ENCODE results near the gene CLHC1. TPM values are rescaled to one million over a fixed set of nuclear protein-coding genes. Genes with fewer than 3 reads are reported as not detected.

Gene CLHC1
- total and polyA plus RNA-seq, 7 experiments from 2014 or later, result 1.0 to 19.5 (median 6.3) TPM

DNA sequence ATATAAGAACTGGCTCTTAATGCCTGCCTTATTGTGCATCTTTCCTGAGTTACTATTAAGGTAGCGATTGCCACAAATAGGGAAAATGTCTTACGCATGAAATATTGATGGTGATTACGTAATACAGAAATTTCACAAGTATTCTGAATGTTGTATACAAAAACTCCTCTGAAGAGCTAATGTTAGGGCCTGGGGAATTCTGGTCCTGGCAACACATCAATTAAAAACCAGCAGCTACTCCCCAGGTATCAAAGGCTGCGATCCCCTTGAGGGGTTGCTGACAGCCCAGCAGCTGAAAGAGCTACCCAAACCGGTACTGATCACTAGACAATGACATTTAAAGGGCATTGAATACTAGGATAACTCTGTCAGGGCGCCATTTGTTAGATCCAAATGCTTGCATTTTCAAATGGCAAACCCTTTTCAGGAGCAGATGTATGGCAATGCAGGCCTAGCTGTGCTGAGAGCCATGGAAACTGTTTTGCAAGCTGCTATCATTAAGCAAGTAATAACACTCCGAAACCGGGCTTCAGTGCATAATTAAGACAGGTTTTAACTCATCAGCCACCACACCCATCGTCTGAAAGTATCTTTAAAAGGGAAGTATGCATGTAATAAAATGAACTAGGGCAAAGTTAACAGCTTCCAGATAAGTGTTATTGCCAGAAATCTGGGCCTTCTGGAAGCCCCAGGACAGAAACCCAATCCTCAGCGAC is 78.4 kb downstream of the CLHC1 start:
- Histone ChIP-seq H3K27me3 (ENCODE audit: control insufficient read depth in 2 of 2, insufficient read depth in 2 of 2, low read length in 2 of 2) (no peaks in the 10 kb centered on the region), H3K4me3 (ENCODE audit: low read length) (no peak overlapping the region), H3K27ac (ENCODE audit: low read depth, low read length) (no peak overlapping the region), H3K4me1 (ENCODE audit: control insufficient read depth in 2 of 2, insufficient read depth in 2 of 2, low read length in 2 of 2) (no peaks in the 10 kb centered on the region), H3K36me3 (ENCODE audit: control insufficient read depth in 2 of 3, insufficient read depth in 3 of 3, low read length in 3 of 3) (no peaks in the 10 kb centered on the region), H3K9me3 (ENCODE audit: control insufficient read depth in 2 of 3, low read length in 3 of 3) (no peaks in the 10 kb centered on the region)
- DNase-seq (no peak), ATAC-seq (no peak)
- intact Hi-C loops (cut with micrococcal nuclease), result no loop called here
- Mint-ChIP-seq H3K4me3 (no peak overlapping the region), H3K9me3 (no peaks in the 10 kb centered on the region), H3K36me3 (no peaks in the 10 kb centered on the region), H3K4me1 (peaks cover 8 to 14% (median 11%) of the 10 kb centered on the region in 7 donors), H3K27me3 (no peaks in the 10 kb centered on the region), H3K27ac (no peak overlapping the region)
- POLR2A ChIA-PET, result no interaction called here
- CTCF ChIA-PET, result no interaction called here

DNA sequence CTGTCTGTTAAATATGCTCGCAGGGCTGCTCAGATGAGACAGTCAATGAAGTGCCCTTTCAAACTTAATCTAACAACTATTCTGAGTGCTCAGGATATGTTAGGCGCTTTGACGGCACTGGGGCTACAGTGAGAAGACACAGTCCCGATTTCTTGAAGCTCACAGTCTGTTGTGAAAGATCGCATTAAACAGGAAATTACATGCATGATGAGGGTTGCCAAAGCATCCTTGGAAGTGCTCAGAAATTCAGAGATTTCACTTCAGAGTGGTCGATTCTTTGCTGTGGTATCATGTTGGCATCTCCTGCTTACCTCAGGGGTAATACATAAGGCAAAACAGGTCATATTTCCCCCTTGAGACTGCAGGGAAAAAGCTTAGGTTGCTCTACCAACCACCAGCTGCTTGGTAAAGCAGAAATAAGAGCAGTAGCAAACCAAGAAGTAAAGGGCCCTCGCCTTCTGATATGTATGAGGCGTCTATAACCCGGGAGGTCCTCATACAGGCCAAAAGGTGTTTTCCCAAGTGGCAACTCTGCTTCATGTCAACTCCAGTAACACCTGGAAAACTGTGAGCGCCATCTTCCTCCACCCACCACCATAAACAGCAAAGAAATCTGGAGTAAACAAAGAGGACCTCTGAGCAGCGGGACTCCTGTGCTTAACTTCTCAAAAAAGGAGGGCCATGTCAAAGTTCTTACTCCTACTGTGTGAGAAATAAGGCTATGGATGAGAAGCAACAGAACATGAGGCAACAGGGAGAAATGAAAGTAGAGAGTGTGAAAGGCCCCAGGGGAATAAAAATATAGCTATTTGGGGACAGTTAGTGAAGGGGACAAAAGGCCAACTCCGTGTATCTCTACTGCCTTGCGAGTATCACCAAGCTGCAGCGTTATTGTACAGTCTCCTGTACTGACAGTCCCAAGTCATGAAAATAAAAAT is 79.3 kb downstream of the CLHC1 start:
- CTCF ChIA-PET, result interaction anchor here (0.6 kb wide), 2 partner anchors 25 to 85 kb away, joined by 3 to 4 read pairs; no protein-coding TSS in a partner anchor
- Histone ChIP-seq H3K4me3 (ENCODE audit: low read length) (no peak overlapping the region), H3K27ac (ENCODE audit: low read depth, low read length) (no peak overlapping the region), H3K27me3 (ENCODE audit: control insufficient read depth in 2 of 2, insufficient read depth in 2 of 2, low read length in 2 of 2) (no peaks in the 10 kb centered on the region), H3K4me1 (ENCODE audit: control insufficient read depth in 2 of 2, insufficient read depth in 2 of 2, low read length in 2 of 2) (no peaks in the 10 kb centered on the region), H3K9me3 (ENCODE audit: control insufficient read depth in 2 of 3, low read length in 3 of 3) (no peaks in the 10 kb centered on the region), H3K36me3 (ENCODE audit: control insufficient read depth in 2 of 3, insufficient read depth in 3 of 3, low read length in 3 of 3) (no peaks in the 10 kb centered on the region)
- POLR2A ChIA-PET, result no interaction called here
- no peaks in the 10 kb centered on the region for H3K9me3 Mint-ChIP-seq
- intact Hi-C loops (cut with micrococcal nuclease), result no loop called here
- peak overlapping the region in 1 of 9 donors; percentile 33 for H3K27ac Mint-ChIP-seq
- H3K4me1 Mint-ChIP-seq, result peaks cover 8 to 12% (median 11%) of the 10 kb centered on the region in 7 donors
- DNase-seq, result no peak
- H3K36me3 Mint-ChIP-seq, result peaks cover 0 to 3% (median 0%) of the 10 kb centered on the region in 5 donors
- no peak overlapping the region for H3K4me3 Mint-ChIP-seq
- peak; percentile 35 for ATAC-seq
- no peaks in the 10 kb centered on the region for H3K27me3 Mint-ChIP-seq

DNA sequence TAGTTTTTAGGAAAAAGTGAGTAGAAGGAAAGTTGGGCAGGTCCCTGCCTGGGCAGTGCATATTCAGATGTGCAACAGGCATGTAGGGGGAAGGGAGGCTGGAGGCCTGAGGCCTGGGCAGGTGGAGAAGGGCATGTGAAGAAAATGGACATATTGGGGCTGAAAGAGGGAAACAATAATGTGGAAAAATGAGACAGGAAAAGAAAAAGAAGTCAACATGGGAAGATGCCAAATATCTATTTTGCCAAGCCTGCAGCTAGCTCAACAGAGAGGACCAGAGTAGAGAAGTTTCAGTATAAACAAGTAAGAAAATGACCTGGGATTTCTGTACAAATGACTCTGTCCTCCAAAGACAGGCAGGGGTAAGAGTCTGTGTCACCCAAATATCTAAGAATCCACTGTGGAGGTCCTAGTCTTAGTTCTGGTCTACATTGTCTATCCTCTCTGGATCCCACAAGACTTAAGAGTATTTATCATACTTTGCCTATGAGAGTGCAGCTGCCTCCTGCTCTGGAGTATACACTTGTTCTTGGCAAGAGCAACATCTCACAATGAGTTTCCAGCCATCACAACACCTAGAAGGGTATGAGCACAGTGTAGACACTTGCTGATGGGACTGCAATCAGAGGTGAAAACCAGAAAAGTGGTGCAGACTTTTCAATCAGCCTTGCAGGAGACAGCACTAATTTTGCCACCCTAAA is 80.2 kb downstream of the CLHC1 start:
- Histone ChIP-seq H3K27ac (ENCODE audit: low read depth, low read length) (no peak overlapping the region), H3K27me3 (ENCODE audit: control insufficient read depth in 2 of 2, insufficient read depth in 2 of 2, low read length in 2 of 2) (no peaks in the 10 kb centered on the region), H3K36me3 (ENCODE audit: control insufficient read depth in 2 of 3, insufficient read depth in 3 of 3, low read length in 3 of 3) (no peaks in the 10 kb centered on the region), H3K9me3 (ENCODE audit: control insufficient read depth in 2 of 3, low read length in 3 of 3) (no peaks in the 10 kb centered on the region), H3K4me1 (ENCODE audit: control insufficient read depth in 2 of 2, insufficient read depth in 2 of 2, low read length in 2 of 2) (no peaks in the 10 kb centered on the region), H3K4me3 (ENCODE audit: low read length) (no peak overlapping the region)
- no peaks in the 10 kb centered on the region for H3K27me3 Mint-ChIP-seq
- H3K9me3 Mint-ChIP-seq, result no peaks in the 10 kb centered on the region
- peaks cover 0 to 3% (median 0%) of the 10 kb centered on the region in 5 donors for H3K36me3 Mint-ChIP-seq
- ChIA-PET POLR2A (no interaction called here), CTCF (no interaction called here)
- no peak overlapping the region for H3K4me3 Mint-ChIP-seq
- peaks cover 3 to 7% (median 3%) of the 10 kb centered on the region in 7 donors for H3K4me1 Mint-ChIP-seq
- DNase-seq (no peak), ATAC-seq (no peak)
- intact Hi-C loops (cut with micrococcal nuclease), result no loop called here
- H3K27ac Mint-ChIP-seq, result no peak overlapping the region

DNA sequence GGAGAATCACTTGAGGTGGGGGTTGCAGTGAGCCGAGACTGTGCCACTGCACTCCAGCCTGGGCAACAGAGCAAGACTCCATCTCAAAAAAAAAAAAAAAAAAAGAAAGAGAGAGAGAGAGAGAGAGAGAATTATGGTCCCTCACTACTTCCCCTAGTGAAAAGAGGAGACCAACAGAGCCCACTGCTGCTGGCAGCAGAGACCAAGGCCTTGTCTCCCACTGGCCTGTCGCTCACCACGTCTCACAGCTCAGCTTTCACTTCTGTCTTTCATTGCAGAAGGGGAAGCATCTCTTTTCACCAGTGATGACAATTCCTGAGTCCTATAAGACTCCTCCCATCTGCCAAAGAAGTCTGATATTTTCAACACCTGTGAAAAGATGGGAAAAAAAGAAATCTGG is 81.3 kb downstream of the CLHC1 start:
- Mint-ChIP-seq H3K36me3 (peaks cover 0 to 3% (median 0%) of the 10 kb centered on the region in 5 donors), H3K4me3 (no peak overlapping the region), H3K27me3 (no peaks in the 10 kb centered on the region), H3K27ac (no peak overlapping the region), H3K4me1 (peaks cover 0 to 7% (median 0%) of the 10 kb centered on the region in 7 donors), H3K9me3 (no peaks in the 10 kb centered on the region)
- Histone ChIP-seq H3K36me3 (ENCODE audit: control insufficient read depth in 2 of 3, insufficient read depth in 3 of 3, low read length in 3 of 3) (no peaks in the 10 kb centered on the region), H3K27me3 (ENCODE audit: control insufficient read depth in 2 of 2, insufficient read depth in 2 of 2, low read length in 2 of 2) (no peaks in the 10 kb centered on the region), H3K4me1 (ENCODE audit: control insufficient read depth in 2 of 2, insufficient read depth in 2 of 2, low read length in 2 of 2) (no peaks in the 10 kb centered on the region), H3K4me3 (ENCODE audit: low read length) (no peak overlapping the region), H3K9me3 (ENCODE audit: control insufficient read depth in 2 of 3, low read length in 3 of 3) (no peaks in the 10 kb centered on the region), H3K27ac (ENCODE audit: low read depth, low read length) (no peak overlapping the region)
- intact Hi-C loops (cut with micrococcal nuclease), result no loop called here
- ChIA-PET CTCF (interaction anchor here (0.5 to 1.0 kb wide), 2 partner anchors 11 to 22 kb away, joined by 3 to 4 read pairs; no protein-coding TSS in a partner anchor), POLR2A (interaction anchor here (0.7 kb wide), 1 partner anchor 1226 kb away, joined by 3 read pairs; no protein-coding TSS in a partner anchor)
- DNase-seq, result no peak
- peak; percentile 83 for ATAC-seq

DNA sequence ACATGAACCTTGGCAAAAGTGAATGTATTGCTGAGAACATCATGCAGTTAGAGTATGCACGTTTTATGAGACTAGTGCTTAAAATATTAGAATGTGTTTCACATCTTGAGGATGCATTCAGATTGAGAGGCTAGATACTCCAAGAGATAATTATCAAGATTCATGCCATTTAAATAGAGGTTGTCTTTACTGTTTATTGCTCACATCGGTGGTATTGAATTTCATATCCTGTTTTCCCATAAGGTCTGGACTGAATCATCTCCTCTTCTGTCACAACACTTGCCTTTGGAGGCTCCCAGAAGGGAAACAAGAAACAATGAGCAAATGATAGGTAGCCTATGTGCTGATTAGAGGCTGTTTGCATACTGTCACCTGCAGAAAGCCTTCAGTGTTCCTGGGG is 83.8 kb downstream of the CLHC1 start:
- intact Hi-C loops (cut with micrococcal nuclease), result no loop called here
- Mint-ChIP-seq H3K27ac (no peak overlapping the region), H3K27me3 (no peaks in the 10 kb centered on the region), H3K4me3 (no peak overlapping the region), H3K4me1 (peaks cover 0 to 7% (median 0%) of the 10 kb centered on the region in 7 donors), H3K36me3 (peaks cover 0 to 3% (median 0%) of the 10 kb centered on the region in 5 donors), H3K9me3 (peaks cover 0 to 3% (median 0%) of the 10 kb centered on the region in 11 donors)
- CTCF ChIA-PET, result no interaction called here
- Histone ChIP-seq H3K9me3 (ENCODE audit: control insufficient read depth in 2 of 3, low read length in 3 of 3) (no peaks in the 10 kb centered on the region), H3K36me3 (ENCODE audit: control insufficient read depth in 2 of 3, insufficient read depth in 3 of 3, low read length in 3 of 3) (no peaks in the 10 kb centered on the region), H3K27ac (ENCODE audit: low read depth, low read length) (no peak overlapping the region), H3K4me1 (ENCODE audit: control insufficient read depth in 2 of 2, insufficient read depth in 2 of 2, low read length in 2 of 2) (no peaks in the 10 kb centered on the region), H3K4me3 (ENCODE audit: low read length) (no peak overlapping the region), H3K27me3 (ENCODE audit: control insufficient read depth in 2 of 2, insufficient read depth in 2 of 2, low read length in 2 of 2) (no peaks in the 10 kb centered on the region)
- POLR2A ChIA-PET, result no interaction called here
- no peak for ATAC-seq
- DNase-seq, result no peak

DNA sequence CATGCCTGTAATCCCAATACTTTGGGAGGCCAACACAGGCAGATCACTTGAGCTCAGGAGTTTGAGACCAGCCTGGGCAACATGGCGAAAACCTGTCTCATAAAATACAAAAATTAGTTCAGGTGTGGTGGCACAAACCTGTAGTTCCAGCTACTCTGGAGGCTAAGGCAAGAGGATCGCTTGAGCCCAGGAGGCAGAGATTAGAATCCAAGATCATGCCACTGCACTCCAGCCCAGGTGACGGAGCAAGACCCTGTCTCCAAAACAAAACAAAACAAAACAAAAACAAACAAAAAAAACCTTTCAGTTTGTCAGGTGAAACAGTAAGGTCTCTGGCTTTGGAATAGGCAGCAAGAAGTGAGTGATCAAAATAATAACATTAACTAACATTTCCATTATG is 84.6 kb downstream of the CLHC1 start:
- Histone ChIP-seq H3K27me3 (ENCODE audit: control insufficient read depth in 2 of 2, insufficient read depth in 2 of 2, low read length in 2 of 2) (no peaks in the 10 kb centered on the region), H3K36me3 (ENCODE audit: control insufficient read depth in 2 of 3, insufficient read depth in 3 of 3, low read length in 3 of 3) (no peaks in the 10 kb centered on the region), H3K4me1 (ENCODE audit: control insufficient read depth in 2 of 2, insufficient read depth in 2 of 2, low read length in 2 of 2) (peaks cover 0 to under 1% of the 10 kb centered on the region in 2 donors), H3K27ac (ENCODE audit: low read depth, low read length) (no peak overlapping the region), H3K4me3 (ENCODE audit: low read length) (no peak overlapping the region), H3K9me3 (ENCODE audit: control insufficient read depth in 2 of 3, low read length in 3 of 3) (no peaks in the 10 kb centered on the region)
- intact Hi-C loops (cut with micrococcal nuclease), result no loop called here
- ATAC-seq (no peak), DNase-seq (no peak)
- H3K36me3 Mint-ChIP-seq, result peaks cover 0 to 5% (median 0%) of the 10 kb centered on the region in 5 donors
- no peaks in the 10 kb centered on the region for H3K27me3 Mint-ChIP-seq
- ChIA-PET POLR2A (no interaction called here), CTCF (no interaction called here)
- peaks cover 0 to 3% (median 0%) of the 10 kb centered on the region in 11 donors for H3K9me3 Mint-ChIP-seq
- peaks cover 0 to 5% (median 2%) of the 10 kb centered on the region in 7 donors for H3K4me1 Mint-ChIP-seq
- no peak overlapping the region for H3K4me3 Mint-ChIP-seq
- H3K27ac Mint-ChIP-seq, result no peak overlapping the region

Data from naive thymus-derived CD4-positive, alpha-beta T cell (primary cell).